IPS DF 6.9 (cell line): Measurements from ENCODE around the gene SUPT6H.
"Not testable (repeated sequence)": the region's sequence is repeated elsewhere in the genome, so short reads cannot be mapped to it uniquely, and the experiment has no call there.

Experiments used
- DNase-seq: peaks from one replicate; pipeline ENCODE4 v3.0.0-alpha.2; 2013; ENCODE audit warnings: low read depth, low spot score
- H3K27ac ChIP-seq: one replicate; pipeline ENCODE4 v1.5.1; 2013; ENCODE audit warnings: low read length, control low read depth
- H3K27me3 ChIP-seq: 2 replicates; pipeline ENCODE4 v1.6.1; 2013; ENCODE audit warnings: mild to moderate bottlenecking, low read length; ENCODE audit not compliant: control insufficient read depth, insufficient read depth
- H3K36me3 ChIP-seq: 2 replicates; pipeline ENCODE4 v1.6.1; 2013; ENCODE audit warnings: low read length; ENCODE audit not compliant: control insufficient read depth, insufficient read depth
- H3K4me1 ChIP-seq: 2 replicates; pipeline ENCODE4 v1.6.1; 2013; ENCODE audit warnings: low read length; ENCODE audit not compliant: control insufficient read depth, insufficient read depth
- H3K4me3 ChIP-seq: 2 replicates; pipeline ENCODE4 v1.5.1; 2013; ENCODE audit warnings: mild to moderate bottlenecking, low read length
- H3K9me3 ChIP-seq: 2 replicates; pipeline ENCODE4 v1.6.1; 2013; ENCODE audit warnings: low read length, inconsistent platforms; ENCODE audit not compliant: control insufficient read depth, insufficient read depth
- WGBS: extraction: QIAGEN DNeasy Blood & Tissue Kit; methylation state at CpG from one replicate; pipeline ENCODE4 v1.1.7; 2013; ENCODE audit warnings: mixed read lengths, missing lambda C conversion rate; ENCODE audit not compliant: insufficient read length, insufficient coverage; 5-methylcytosine and 5-hydroxymethylcytosine counted together

Gene SUPT6H

DNA sequence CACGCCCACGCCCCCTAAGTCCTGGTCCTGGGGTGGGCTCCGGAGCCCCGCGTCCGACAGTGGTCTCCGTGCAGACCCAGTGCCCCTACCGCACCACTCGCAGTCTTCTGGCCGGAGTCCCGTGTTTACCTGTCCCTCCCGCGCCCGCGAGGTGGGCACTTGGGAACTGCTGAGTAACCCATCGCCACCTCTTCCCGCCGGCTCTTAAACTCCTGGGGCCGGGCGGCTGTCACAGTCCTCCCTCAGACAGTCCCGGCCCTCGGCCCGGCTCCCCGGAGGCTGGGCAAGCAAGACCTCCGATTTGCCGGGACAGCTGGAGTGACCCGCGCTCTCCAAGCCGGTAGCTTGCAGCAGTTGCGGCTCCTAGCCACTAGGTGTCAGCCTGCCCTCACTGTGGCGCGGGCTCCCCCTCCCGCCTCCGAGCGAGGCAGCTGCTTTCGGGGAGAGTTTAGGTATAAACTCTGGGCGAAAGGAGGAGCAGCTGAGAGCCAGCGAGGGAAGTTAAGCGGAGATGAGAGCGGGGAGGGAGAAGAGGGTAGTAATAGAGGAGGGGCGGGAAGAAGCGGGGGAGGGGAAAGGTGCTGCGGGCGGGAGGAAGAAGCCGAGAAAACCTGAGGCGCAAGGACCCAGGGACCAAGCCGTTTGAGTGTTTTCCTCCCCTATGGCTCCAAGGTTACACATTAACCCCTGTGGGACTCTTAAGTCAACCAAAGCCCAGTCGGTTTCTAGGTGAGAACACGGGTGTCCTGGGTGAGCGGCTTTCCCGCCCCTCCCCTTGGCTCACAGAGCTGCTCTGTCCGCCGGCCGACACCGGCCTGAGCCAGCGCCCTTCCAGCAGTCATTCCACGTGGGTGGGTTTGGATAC lies 64.9 kb downstream of the SUPT6H start:
- Histone ChIP-seq H3K9me3 (no peaks in the 10 kb centered on the region), H3K27ac (no peak overlapping the region), H3K4me1 (no peaks in the 10 kb centered on the region), H3K36me3 (peaks cover 23% of the 10 kb centered on the region; the same call in 1 of the 2 replicates), H3K27me3 (no peaks in the 10 kb centered on the region), H3K4me3 (peak overlapping the region; percentile 88)
- no peak for DNase-seq
- no CpG with 5 or more reads among the region's 57 CpGs for WGBS

GRCh38 chr17:28728364-28729200 lies 66.6 kb downstream of the SUPT6H start, which contains the start of gene NEK8:
Gene NEK8 (plus strand): TSS chr17:28728788. CDS start chr17:28728814, 26 bp downstream.
- no peaks in the 10 kb centered on the region for H3K9me3 ChIP-seq
- H3K36me3 ChIP-seq: peaks cover 8% of the 10 kb centered on the region; the same call in 1 of the 2 replicates
- WGBS: no CpG with 5 or more reads among the region's 64 CpGs
- H3K4me3 ChIP-seq: peak within 1 kb of the TSS; percentile 88
- DNase-seq: no peak
- no peaks in the 10 kb centered on the region for H3K27me3 ChIP-seq
- H3K4me1 ChIP-seq: no peaks in the 10 kb centered on the region
- H3K27ac ChIP-seq: peak within 1 kb of the TSS; percentile 63

GRCh38 chr17:28729950-28730330 lies 67.9 kb downstream of the SUPT6H start:
- no peak overlapping the region for H3K27ac ChIP-seq
- no peaks in the 10 kb centered on the region for H3K36me3 ChIP-seq
- H3K9me3 ChIP-seq: no peaks in the 10 kb centered on the region
- WGBS: 100% methylated on average over 3 of the region's 11 CpGs
- no peaks in the 10 kb centered on the region for H3K27me3 ChIP-seq
- DNase-seq: no peak
- no peaks in the 10 kb centered on the region for H3K4me1 ChIP-seq
- H3K4me3 ChIP-seq: no peak overlapping the region

DNA sequence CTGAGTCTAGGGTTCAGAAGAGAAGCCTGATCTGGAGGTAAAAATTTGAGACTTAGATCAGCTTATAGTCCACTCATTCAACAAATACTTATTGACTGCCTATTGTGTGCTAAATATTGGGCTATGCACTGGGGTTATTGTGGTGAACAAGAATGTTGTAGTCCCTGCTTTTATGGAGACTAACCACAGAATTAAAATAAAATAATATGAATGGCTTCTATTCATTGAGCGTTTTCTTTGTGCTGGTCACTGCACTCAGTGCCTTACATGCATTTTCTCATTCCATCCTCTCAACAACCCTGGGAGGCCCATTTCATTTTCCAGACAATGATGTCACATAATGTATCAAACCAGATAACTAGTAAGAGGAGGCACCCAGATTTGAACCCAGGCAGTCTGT lies 71.3 kb downstream of the SUPT6H start:
- WGBS: no CpG with 5 or more reads among the region's 1 CpG

GRCh38 chr17:28734712-28735241 lies 72.8 kb downstream of the SUPT6H start:
- Histone ChIP-seq H3K9me3 (no peaks in the 10 kb centered on the region), H3K36me3 (peaks cover 3% of the 10 kb centered on the region), H3K27me3 (no peaks in the 10 kb centered on the region), H3K4me1 (no peaks in the 10 kb centered on the region), H3K4me3 (no peak overlapping the region), H3K27ac (no peak overlapping the region)
- DNase-seq: no peak
- no CpG with 5 or more reads among the region's 10 CpGs for WGBS

More for the DNA sequence above, 71.3 kb downstream of the SUPT6H start:
- no peaks in the 10 kb centered on the region for H3K9me3 ChIP-seq
- H3K27ac ChIP-seq: no peak overlapping the region
- no peaks in the 10 kb centered on the region for H3K4me1 ChIP-seq
- peaks cover 3% of the 10 kb centered on the region; the same call in 1 of the 2 replicates for H3K36me3 ChIP-seq
- H3K27me3 ChIP-seq: no peaks in the 10 kb centered on the region
- H3K4me3 ChIP-seq: no peak overlapping the region
- no peak for DNase-seq

DNA sequence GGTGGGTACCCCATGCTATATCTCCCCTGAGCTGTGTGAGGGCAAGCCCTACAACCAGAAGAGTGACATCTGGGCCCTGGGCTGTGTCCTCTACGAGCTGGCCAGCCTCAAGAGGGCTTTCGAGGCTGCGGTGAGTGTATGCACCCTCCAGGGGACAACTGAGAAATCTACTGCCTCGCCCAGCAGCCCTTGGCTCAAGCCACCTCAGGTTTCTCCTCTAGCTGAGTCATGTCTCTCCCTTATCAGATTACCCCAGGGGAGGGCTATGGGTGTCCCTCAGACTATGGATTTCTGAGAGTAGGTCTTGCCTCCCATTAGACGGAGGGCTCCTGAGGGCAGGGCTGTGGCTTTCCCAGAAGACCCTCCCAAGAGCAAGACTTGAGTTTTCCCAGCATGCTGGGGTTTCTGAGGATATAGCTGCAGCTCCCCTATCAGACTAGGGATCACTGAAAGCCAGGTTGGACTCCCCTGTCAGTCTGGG lies 73.3 kb downstream of the SUPT6H start:
- WGBS: no CpG with 5 or more reads among the region's 5 CpGs
- Histone ChIP-seq H3K9me3 (no peaks in the 10 kb centered on the region), H3K4me1 (no peaks in the 10 kb centered on the region), H3K36me3 (peaks cover 3% of the 10 kb centered on the region), H3K27ac (no peak overlapping the region), H3K27me3 (no peaks in the 10 kb centered on the region), H3K4me3 (no peak overlapping the region)
- DNase-seq: no peak

DNA sequence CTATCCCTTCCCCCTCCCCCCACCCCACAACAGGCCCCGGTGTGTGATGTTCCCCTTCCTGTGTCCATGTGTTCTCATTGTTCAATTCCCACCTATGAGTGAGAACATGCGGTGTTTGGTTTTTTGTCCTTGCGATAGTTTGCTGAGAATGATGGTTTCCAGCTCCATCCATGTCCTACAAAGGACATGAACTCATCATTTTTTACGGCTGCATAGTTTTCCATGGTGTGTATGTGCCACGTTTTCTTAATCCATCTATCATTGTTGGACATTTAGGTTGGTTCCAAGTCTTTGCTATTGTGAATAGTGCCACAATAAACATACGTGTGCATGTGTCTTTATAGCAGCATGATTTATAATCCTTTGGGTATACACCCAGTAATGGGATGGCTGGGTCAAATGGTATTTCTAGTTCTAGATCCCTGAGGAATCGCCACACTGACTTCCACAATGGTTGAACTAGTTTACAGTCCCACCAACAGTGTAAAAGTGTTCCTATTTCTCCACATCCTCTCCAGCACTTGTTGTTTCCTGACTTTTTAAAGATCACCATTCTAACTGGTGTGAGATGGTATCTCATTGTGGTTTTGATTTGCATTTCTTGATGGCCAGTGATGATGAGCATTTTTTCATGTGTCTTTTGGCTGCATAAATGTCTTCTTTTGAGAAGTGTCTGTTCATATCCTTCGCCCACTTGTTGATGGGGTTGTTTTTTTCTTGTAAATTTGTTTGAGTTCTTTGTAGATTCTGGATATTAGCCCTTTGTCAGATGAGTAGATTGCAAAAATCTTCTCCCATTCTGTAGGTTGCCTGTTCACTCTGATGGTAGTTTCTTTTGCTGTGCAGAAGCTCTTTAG lies 74.1 kb downstream of the SUPT6H start:
- not testable (repeated sequence) for H3K9me3 ChIP-seq, H3K27ac ChIP-seq, H3K4me1 ChIP-seq, DNase-seq, H3K4me3 ChIP-seq, H3K36me3 ChIP-seq, H3K27me3 ChIP-seq
- no CpG with 5 or more reads among the region's 8 CpGs for WGBS

DNA sequence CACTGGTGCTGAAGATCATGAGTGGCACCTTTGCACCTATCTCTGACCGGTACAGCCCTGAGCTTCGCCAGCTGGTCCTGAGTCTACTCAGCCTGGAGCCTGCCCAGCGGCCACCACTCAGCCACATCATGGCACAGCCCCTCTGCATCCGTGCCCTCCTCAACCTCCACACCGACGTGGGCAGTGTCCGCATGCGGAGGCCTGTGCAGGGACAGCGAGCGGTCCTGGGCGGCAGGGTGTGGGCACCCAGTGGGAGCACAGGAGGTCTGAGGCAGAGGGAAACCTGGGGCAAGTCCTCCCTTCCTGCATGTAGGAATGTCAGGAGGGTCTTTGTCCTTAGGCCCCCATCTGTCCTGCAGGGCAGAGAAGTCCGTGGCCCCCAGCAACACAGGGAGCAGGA lies 75.3 kb downstream of the SUPT6H start:
- no peaks in the 10 kb centered on the region for H3K9me3 ChIP-seq
- peaks cover 5% of the 10 kb centered on the region for H3K36me3 ChIP-seq
- WGBS: no CpG with 5 or more reads among the region's 12 CpGs
- no peaks in the 10 kb centered on the region for H3K4me1 ChIP-seq
- no peaks in the 10 kb centered on the region for H3K27me3 ChIP-seq
- no peak overlapping the region for H3K4me3 ChIP-seq
- DNase-seq: no peak
- no peak overlapping the region for H3K27ac ChIP-seq

DNA sequence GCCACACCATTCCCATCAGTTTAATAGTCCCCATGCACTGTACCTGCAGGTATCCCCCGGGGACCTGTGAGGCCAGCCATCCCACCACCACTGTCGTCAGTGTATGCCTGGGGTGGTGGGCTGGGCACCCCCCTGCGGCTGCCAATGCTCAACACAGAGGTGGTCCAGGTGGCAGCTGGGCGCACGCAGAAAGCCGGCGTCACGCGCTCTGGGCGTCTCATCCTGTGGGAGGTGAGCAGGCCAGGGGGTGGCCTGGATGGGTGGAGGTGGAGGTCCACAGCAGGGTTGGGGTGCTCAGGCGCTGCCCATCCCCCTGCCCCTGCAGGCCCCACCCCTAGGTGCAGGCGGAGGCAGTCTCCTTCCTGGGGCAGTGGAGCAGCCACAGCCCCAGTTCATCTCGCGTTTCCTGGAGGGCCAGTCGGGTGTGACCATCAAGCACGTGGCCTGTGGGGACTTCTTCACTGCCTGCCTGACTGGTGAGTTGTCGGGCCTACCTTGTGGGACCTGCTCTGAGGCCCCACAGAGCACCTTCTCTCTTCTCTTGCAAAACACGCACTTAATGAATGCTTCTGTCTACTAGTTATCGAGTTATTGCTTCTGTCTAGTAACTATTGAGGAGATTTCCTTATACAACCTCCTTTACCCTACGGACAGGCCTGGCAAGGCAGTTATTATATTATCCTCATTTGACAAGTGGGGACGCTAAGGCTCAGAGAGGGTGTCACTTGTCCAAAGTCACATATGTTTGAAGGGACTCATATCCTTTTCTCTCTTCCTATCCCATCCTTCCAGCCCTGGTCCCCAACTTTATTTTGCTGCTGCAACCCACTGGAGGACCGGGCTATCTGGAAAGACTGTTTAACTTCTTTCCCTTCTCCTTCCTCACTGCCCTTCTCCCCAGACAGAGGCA lies 76.0 kb downstream of the SUPT6H start:
- no peaks in the 10 kb centered on the region for H3K9me3 ChIP-seq
- no peaks in the 10 kb centered on the region for H3K4me1 ChIP-seq
- no CpG with 5 or more reads among the region's 22 CpGs for WGBS
- H3K27me3 ChIP-seq: no peaks in the 10 kb centered on the region
- H3K36me3 ChIP-seq: peaks cover 5% of the 10 kb centered on the region
- DNase-seq: no peak
- H3K27ac ChIP-seq: no peak overlapping the region
- no peak overlapping the region for H3K4me3 ChIP-seq
